GM12872 (cell line): ENCODE data around the gene RHNO1.

Source experiments
- TF ChIP-seq, protein P1 (sequence below): IDR thresholded peaks from 3 replicates; pipeline ENCODE4 v1.5.1; 2011; ENCODE audit warnings: low read depth, mild to moderate bottlenecking, low read length, moderate library complexity; ENCODE audit not compliant: insufficient read depth

The RHNO1 gene

DNA sequence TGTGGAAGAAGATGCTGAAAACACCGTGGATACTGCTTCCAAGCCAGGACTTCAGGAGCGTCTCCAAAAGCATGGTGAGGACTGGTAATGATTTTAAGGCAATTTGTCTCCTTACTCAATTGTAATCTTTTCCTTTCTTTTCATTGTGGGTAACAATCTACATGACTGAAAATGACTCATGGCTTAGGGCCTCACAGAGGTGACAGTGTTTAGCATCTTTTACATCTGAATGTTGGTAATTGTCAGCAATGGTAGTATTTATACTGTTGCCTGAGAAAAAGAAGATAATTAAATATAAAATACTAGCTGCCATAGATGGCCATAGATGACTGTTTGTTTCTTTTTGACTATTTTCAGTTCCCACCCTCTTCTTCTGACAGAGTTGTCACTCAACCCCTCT is 45.3 kb downstream of the RHNO1 start:
- TF ChIP-seq, protein P1, sequence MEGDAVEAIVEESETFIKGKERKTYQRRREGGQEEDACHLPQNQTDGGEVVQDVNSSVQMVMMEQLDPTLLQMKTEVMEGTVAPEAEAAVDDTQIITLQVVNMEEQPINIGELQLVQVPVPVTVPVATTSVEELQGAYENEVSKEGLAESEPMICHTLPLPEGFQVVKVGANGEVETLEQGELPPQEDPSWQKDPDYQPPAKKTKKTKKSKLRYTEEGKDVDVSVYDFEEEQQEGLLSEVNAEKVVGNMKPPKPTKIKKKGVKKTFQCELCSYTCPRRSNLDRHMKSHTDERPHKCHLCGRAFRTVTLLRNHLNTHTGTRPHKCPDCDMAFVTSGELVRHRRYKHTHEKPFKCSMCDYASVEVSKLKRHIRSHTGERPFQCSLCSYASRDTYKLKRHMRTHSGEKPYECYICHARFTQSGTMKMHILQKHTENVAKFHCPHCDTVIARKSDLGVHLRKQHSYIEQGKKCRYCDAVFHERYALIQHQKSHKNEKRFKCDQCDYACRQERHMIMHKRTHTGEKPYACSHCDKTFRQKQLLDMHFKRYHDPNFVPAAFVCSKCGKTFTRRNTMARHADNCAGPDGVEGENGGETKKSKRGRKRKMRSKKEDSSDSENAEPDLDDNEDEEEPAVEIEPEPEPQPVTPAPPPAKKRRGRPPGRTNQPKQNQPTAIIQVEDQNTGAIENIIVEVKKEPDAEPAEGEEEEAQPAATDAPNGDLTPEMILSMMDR: no peak

DNA sequence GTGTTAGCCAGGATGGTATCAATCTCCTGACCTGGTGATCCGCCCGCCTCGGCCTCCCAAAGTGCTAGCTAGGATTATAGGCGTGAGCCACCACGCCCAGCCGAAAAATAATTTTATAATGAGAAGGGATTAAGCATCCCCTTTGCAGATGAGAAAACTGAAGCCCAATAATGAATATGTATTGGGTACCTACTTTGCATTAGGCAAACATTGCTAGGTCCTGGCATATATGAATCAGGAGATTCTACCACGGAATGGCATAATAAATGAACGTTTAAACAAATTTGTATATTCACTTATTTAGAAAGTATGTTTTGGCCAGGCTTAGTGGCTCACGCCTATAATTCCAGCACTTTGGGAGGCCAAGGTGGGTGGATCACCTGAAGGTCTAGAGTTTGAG is 46.0 kb downstream of the RHNO1 start:
- TF ChIP-seq, protein P1: no peak

- TF ChIP-seq, protein P1: no peak
Observed at GRCh38 chr12:2924019-2924418, 47.0 kb downstream of the RHNO1 start.

DNA sequence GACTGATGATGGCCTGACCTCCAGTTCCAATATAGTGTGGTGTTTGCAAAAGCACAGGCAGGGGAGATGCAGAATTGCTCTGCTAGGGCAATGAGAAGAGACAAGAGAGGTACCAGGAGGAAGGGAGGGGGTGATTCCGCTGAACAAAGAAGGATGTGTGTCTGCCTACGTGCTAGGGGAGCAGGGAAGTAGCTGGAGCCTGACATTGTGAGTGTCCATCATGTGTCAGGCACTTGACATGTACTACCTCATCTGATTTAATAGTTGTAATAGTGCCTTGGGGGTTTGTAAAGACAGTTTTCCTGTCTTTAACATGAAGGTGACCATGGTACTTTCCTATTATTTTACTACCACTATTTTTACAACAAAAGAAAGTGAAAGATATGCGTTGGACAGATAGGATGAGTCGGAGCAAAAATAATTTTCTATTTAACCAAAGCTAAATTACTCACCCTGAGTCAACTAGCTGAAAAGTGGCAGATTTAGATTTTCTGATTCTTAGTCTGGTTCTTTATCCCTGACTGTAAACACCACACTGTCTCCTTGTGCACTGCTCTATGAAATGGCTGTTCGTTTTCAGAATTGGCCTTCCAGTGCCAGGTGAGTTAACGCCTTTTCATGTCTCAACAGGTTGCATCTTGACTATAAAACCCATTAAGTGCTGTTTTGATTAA is 48.4 kb downstream of the RHNO1 start:
- TF ChIP-seq, protein P1: no peak

- TF ChIP-seq, protein P1: no peak
Observed at GRCh38 chr12:2930865-2931264, 53.8 kb downstream of the RHNO1 start.

GRCh38 chr12:2933586-2933985 is 56.6 kb downstream of the RHNO1 start:
- TF ChIP-seq, protein P1: no peak

DNA sequence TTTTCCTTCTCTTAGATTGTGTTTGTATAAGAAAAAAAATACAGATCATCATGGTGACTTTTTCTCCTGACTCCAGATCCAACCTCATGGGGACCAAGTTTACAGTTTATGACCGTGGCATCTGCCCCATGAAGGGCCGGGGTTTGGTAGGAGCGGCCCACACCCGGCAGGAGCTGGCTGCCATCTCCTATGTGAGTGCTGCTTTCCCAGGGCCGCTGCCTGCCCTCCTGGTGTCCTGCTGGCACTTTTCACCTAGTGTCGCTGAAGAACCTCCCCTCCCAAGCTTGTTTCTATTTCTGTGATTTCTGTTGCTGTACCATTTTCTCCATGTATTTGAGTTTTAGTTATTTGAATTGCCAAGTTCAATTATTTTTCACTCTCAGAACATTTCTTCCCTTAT is 57.3 kb downstream of the RHNO1 start:
- TF ChIP-seq, protein P1: no peak
